Vagina (tissue), 2 donors: ENCODE measurements around the gene ACYP2. TPM values are rescaled to one million over a fixed set of nuclear protein-coding genes. Genes with fewer than 3 reads are reported as not detected.

ENCODE experiments used
- DNase-seq, 2 donors: peaks; one replicate each; pipeline ENCODE4 v3.0.0-alpha.2; 2017; ENCODE audit errors: extremely low spot score in 2 of 2
- H3K27ac ChIP-seq: fragments of 200-600 bp; sonication (generic); one replicate; pipeline ENCODE4 v1.5.1; 2019
- H3K27me3 ChIP-seq: fragments of 200-600 bp; sonication (generic); one replicate; pipeline ENCODE4 v1.5.1; 2019
- H3K36me3 ChIP-seq, 2 donors: fragments of 200-600 bp; sonication (generic); one replicate each; pipeline ENCODE4 v1.5.1; 2017 to 2019
- H3K4me1 ChIP-seq: fragments of 200-600 bp; sonication (generic); one replicate; pipeline ENCODE4 v1.5.1; 2019
- H3K4me3 ChIP-seq, 2 donors: fragments of 200-600 bp; sonication (generic); 1 replicate in 1 of 2; 2 replicates in 1 of 2; pipeline ENCODE4 v1.5.1; 2016 to 2019
- H3K9me3 ChIP-seq: fragments of 200-600 bp; sonication (generic); one replicate; pipeline ENCODE4 v1.5.1; 2019
- CTCF ChIP-seq, 3 experiments: fragments of 450-650 bp in 2 of 3; fragments of 200-600 bp in 1 of 3; sonication (generic) in 1 of 3; IDR thresholded peaks; one replicate each; pipeline ENCODE4 v1.5.1; 2017 to 2019; ENCODE audit warnings: antibody characterized with exemption in 3 of 3, mild to moderate bottlenecking in 2 of 3, moderate library complexity in 2 of 3
- POLR2A ChIP-seq, 2 donors: fragments of 450-650 bp; IDR thresholded peaks; one replicate each; pipeline ENCODE4 v1.6.1; 2017; ENCODE audit warnings: antibody characterized with exemption in 2 of 2, mild to moderate bottlenecking in 2 of 2, moderate library complexity in 2 of 2
- POLR2AphosphoS5 ChIP-seq, 2 donors: sonication (generic); formaldehyde crosslinking; IDR thresholded peaks; one replicate each; pipeline ENCODE4 v1.9.0; 2017; ENCODE audit warnings: antibody characterized with exemption in 2 of 2, mild to moderate bottlenecking in 2 of 2, low read depth in 1 of 2; ENCODE audit not compliant: insufficient read depth in 1 of 2
- intact Hi-C: fragments of 100-400 bp; cut with DNase I; formaldehyde crosslinking; loops from one replicate; pipeline ENCODE4 v1.15.1; 2023
- total RNA-seq: library from RNA; depleted of rRNA; stranded (reverse); fragments of >200 nt; gene quantifications from one replicate; pipeline ENCODE4 v1.2.3, GENCODE V29; 2016

The ACYP2 gene
- total RNA-seq, 1 donor from 2014 or later = 10.8 TPM

GRCh38 chr2:54149638-54150441 lies 34.4 kb downstream of the ACYP2 start:
- intact Hi-C loops = no loop called here

GRCh38 chr2:54158311-54158710 lies 42.9 kb downstream of the ACYP2 start:
- Histone ChIP-seq H3K36me3 (peaks cover 0 to 3% of the 10 kb centered on the region in 2 donors), H3K4me3 (no peak overlapping the region), H3K27ac (no peak overlapping the region), H3K27me3 (no peaks in the 10 kb centered on the region), H3K4me1 (no peaks in the 10 kb centered on the region), H3K9me3 (no peaks in the 10 kb centered on the region)
- DNase-seq = no peak
- TF ChIP-seq CTCF (IDR thresholded peaks at IDR 0.05) (no peak), POLR2AphosphoS5 (IDR thresholded peaks at IDR 0.05; ENCODE audit: insufficient read depth in 1 of 2, low read depth in 1 of 2) (no peak), POLR2A (IDR thresholded peaks at IDR 0.05) (no peak)
- intact Hi-C loops = no loop called here

More at GRCh38 chr2:54149638-54150441, 34.4 kb downstream of the ACYP2 start:
- Histone ChIP-seq H3K27ac (no peak overlapping the region), H3K4me1 (no peaks in the 10 kb centered on the region), H3K36me3 (no peaks in the 10 kb centered on the region), H3K4me3 (no peak overlapping the region), H3K9me3 (no peaks in the 10 kb centered on the region), H3K27me3 (no peaks in the 10 kb centered on the region)
- TF ChIP-seq CTCF (IDR thresholded peaks at IDR 0.05) (no peak), POLR2AphosphoS5 (IDR thresholded peaks at IDR 0.05; ENCODE audit: insufficient read depth in 1 of 2, low read depth in 1 of 2) (no peak), POLR2A (IDR thresholded peaks at IDR 0.05) (no peak)
- DNase-seq = no peak

- TF ChIP-seq POLR2A (IDR thresholded peaks at IDR 0.05) (no peak), CTCF (IDR thresholded peaks at IDR 0.05) (no peak), POLR2AphosphoS5 (IDR thresholded peaks at IDR 0.05; ENCODE audit: insufficient read depth in 1 of 2, low read depth in 1 of 2) (no peak)
- Histone ChIP-seq H3K4me1 (no peaks in the 10 kb centered on the region), H3K4me3 (no peak overlapping the region), H3K36me3 (no peaks in the 10 kb centered on the region), H3K27me3 (no peaks in the 10 kb centered on the region), H3K27ac (no peak overlapping the region), H3K9me3 (no peaks in the 10 kb centered on the region)
- no peak for DNase-seq
- intact Hi-C loops = no loop called here
Measured at GRCh38 chr2:54161660-54162424, 46.4 kb downstream of the ACYP2 start.

GRCh38 chr2:54164106-54164505 lies 48.7 kb downstream of the ACYP2 start:
- H3K27ac ChIP-seq = no peak overlapping the region
- H3K9me3 ChIP-seq = no peaks in the 10 kb centered on the region
- intact Hi-C loops = no loop called here

More at GRCh38 chr2:54164106-54164505, 48.7 kb downstream of the ACYP2 start:
- no peak overlapping the region for H3K4me3 ChIP-seq
- TF ChIP-seq POLR2A (IDR thresholded peaks at IDR 0.05) = no peak
- TF ChIP-seq POLR2AphosphoS5 (IDR thresholded peaks at IDR 0.05; ENCODE audit: insufficient read depth in 1 of 2, low read depth in 1 of 2) = no peak
- TF ChIP-seq CTCF (IDR thresholded peaks at IDR 0.05) = no peak
- H3K36me3 ChIP-seq = no peaks in the 10 kb centered on the region
- DNase-seq = no peak
- no peaks in the 10 kb centered on the region for H3K27me3 ChIP-seq
- H3K4me1 ChIP-seq = no peaks in the 10 kb centered on the region
